NCI-H2171 treated with DMSO at 0.1 percent for 48 hours (cell line): ENCODE data around the gene SPP1.

ENCODE experiments used
- DNase-seq: peaks from one replicate; lab custom pipeline; 2025; lab: John Stamatoyannopoulos, UW

The SPP1 gene

GRCh38 chr4:87953826-87954225, 21.7 kb upstream of the SPP1 start:
- no peak for DNase-seq

DNA sequence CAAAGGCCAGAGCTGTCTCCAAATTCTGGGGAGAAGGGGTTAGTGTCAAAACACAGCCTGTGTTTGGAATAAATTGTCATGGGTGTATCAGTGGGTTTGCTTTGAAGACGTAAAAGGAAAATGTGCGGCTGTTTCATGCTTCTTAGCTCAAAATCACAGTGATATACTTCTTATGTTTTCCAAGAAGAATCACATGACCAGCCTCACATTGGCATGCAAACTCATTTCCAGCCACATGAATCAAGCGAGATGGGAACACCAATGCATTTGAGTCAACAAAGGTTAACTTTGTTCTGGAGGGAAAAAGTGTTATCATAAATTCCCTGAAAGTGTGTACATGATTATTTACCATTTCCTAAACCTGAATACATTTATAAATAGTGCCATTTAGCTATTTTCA, 19.0 kb upstream of the SPP1 start:
- DNase-seq: no peak

DNA sequence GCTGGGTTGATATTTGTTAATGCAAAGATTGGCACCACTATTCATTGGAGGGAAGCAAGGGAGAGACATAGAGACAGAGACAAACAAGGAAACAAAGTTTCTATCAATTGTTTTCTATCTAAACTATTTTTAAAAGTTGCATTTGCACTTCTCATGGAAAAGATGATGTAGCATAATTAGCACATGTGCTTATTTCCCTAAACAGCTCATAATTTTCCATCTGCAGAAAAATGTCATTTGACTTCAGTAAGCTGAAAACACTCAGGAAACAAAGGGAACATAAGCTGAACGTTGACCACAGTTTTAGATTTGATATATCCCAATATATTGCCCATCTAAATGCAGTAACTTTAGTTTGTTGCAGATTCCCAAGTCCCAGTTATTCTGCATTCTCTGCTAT, 18.5 kb upstream of the SPP1 start:
- DNase-seq: no peak

GRCh38 chr4:87961993-87962392, 13.5 kb upstream of the SPP1 start:
- DNase-seq: no peak

DNA sequence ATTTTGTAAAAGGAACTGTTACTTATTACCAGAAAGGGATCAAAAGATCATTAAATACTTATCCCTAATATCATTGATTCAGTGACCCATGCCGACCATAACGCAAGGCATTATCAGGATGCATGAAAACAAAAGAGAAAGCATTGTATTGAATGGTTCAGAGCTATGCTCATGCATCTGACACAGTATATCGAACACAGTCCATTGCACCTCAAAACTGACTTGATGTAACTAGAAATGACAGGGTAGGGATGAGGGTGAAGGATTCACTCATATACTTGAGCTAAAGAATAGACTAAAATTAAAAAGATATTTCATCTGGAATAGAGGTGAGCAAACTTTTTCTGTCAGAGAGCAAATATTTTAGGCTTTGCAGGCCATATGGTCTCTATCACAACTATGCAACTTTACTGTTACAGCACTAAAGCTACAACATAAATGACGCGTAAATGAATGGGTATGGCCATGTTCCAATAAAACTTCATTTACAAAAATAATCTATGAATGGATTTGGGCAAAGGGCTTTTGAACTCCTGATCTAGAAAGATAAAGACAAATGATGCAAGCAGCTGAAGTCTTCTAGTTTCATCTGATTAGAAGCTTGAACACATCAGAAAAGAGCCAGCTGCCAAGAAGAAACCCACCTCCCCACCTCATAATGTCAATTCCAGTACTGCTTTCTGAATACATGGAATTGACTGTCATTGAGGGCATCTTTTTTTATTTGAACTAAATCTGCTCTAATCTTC, 12.9 kb upstream of the SPP1 start:
- no peak for DNase-seq

GRCh38 chr4:87965501-87965975, 10.0 kb upstream of the SPP1 start:
- no peak for DNase-seq

DNA sequence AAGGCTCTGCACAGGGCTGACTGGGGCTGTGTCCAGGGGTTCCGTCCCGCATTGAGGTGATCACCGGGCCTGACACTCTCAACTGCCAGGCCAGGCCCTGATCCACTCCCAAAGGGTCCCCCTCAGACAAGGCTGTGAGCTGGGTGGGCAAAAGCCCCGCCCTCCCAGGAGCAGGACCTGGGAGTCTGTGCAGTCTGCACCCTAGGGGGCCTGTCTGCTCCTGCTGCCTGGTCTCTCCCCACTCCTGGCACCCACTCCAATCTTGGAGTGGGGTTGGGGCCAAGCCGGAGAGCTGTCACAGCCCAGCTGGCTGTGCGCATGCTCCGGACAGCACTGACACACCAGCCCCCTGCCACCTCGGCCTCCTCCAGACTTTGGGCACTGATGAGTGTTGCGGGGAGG, 9.4 kb upstream of the SPP1 start:
- DNase-seq: no peak

GRCh38 chr4:87967193-87967592, 8.3 kb upstream of the SPP1 start:
- DNase-seq: no peak

- no peak for DNase-seq
Observed at GRCh38 chr4:87970121-87970520, 5.4 kb upstream of the SPP1 start.

DNA sequence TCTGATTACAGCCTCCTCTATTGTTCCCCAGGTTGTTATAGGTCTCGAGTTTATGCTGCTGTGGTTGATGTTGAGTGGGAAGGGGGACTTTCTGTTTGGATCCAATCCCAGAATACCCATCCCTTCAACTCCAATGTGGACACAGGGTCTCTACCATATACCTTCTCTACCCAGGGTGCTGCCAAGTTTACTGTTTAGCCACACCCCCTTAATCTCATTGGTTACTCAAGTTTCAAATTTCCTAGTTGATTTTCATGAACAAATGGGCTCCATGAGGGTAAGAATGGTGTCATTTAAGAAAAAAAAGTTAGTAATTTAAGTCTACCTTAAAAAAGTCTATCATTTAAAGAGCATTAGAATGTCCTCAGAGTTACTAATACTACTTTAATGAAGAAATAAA, 3.6 kb upstream of the SPP1 start:
- DNase-seq: no peak

DNA sequence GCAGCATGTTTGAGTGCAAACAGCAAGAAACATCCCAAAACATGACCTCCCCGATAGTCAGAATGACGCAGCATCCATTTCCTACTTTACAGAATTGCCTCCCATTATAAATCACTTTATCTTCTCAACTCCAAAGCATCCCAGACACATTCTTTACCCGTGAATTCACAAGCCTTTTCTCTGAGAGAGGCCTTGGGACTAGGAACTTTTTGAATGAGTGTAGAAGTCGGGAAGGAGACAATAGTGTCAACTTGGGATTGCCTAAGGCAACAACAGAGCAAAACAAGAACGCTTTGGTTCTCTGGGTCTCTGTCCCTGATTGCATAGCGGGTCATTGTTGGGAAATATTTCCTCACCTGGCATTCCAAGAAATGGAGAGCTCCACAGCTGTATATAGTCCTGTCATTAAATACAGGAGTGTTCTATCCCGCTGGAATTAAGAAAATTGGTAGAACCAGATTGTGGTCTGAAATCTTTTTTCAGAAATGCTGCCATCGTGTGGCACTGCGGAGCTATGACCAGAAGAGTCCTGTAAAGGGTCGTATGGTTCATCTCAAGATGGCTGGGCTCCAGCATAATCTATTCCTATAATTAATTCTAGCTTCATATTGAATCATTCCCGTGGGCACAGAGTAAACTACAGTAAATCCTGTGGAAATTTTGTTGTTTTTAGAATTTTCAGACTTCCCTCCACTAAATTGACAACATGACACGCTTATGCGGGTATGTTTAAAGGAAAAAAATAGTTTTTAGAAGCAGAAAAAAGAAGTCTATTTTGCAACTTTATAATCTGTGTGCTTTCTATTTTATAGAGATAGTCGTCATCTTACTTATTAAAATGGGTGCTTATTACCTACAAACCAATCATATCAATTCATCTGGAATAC, 2.0 kb upstream of the SPP1 start:
- peak; percentile 66 for DNase-seq

- no peak for DNase-seq
Observed at GRCh38 chr4:87974856-87975462, 555 bp upstream of the SPP1 start.

DNA sequence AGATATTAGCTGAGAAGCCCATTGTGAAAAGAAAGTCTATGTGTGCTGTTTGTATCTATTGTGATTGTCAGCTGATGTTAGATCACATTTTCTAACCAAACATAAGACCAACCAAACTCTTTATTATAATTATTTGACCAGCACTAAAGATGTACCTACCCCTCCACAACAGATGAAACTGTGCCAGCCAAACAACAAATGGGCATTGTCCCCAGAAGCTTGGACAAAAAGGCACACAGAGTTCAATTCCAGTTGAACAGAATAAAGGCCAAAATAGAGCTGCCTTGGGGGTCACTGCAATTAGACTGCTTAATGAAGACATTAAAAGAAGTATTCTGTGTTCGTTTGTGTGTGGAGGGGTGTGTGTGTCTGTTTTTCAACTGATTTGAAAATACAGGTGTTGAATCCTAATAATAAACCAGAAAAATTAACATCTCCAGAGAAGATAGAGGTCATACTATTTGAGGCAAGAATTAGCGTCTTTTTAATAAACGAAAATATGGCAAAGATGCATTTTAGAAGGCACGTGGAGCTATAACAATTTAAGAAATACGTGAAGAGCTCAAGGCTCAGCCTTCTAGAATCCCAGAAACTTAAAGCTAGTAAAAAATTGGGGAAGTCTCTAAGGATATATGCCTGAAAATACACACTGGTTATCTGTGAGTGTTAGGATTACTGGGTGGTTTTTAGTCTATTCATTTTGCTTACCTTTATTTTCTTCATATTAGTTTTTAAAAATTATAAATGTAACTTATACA, 2.2 kb downstream of the SPP1 start:
- DNase-seq: no peak

DNA sequence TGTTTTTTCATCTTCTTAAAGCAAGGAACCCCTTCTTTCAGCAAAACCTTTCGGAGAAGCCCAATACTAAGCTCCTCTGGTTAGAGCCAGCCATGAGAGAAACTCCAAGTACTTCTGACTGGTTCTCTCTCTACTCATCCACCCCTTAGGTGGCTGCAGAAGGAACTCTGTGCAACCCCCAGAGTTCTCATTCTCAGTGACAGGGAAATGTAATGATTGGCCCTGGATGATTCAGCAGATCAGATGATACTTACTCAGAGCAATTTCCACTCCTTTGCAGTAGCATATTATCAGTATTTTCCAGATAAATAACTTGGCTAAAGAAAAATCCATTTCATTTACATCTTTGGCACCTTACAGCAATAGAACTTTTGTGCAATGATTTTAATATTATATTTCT, 3.2 kb downstream of the SPP1 start:
- no peak for DNase-seq

DNA sequence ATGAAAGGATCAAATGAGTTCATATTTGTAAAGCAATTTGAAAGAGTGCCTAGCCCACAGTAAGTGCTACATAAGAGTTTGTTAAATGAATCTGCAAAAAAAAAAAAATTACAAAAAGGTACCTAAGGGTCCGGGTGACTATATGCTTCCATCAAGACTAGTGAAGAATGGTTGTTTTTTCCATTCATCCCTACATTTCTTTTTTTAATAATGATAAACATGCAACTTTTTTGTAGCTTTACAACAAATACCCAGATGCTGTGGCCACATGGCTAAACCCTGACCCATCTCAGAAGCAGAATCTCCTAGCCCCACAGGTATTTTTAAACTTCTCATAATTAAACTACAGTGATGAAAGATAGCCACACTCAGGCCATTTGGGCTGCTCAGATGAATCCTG, 4.3 kb downstream of the SPP1 start:
- no peak for DNase-seq

DNA sequence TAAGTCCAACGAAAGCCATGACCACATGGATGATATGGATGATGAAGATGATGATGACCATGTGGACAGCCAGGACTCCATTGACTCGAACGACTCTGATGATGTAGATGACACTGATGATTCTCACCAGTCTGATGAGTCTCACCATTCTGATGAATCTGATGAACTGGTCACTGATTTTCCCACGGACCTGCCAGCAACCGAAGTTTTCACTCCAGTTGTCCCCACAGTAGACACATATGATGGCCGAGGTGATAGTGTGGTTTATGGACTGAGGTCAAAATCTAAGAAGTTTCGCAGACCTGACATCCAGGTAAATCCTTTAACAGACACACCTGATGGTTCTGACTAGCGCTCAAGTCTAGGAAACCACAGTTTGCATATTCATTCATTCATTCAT, 6.0 kb downstream of the SPP1 start:
- DNase-seq: no peak

DNA sequence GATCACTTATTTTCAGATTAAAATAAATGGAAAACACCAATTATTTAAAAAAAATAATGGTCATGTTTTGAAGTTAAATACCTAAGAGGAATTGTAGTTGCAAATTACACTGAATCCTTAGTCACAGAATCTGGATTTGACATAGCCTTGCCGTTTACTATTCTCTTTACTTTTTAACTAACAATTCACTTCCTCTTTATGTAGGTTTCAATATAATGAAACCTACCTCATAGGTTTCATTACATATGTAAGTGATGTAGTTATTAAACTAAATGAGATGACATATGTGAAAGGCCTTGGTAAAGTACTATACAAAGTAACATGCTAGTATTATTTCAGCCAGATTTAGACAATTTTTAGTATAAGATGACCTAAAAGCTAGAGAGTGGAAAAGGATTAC, 6.5 kb downstream of the SPP1 start:
- DNase-seq: no peak

DNA sequence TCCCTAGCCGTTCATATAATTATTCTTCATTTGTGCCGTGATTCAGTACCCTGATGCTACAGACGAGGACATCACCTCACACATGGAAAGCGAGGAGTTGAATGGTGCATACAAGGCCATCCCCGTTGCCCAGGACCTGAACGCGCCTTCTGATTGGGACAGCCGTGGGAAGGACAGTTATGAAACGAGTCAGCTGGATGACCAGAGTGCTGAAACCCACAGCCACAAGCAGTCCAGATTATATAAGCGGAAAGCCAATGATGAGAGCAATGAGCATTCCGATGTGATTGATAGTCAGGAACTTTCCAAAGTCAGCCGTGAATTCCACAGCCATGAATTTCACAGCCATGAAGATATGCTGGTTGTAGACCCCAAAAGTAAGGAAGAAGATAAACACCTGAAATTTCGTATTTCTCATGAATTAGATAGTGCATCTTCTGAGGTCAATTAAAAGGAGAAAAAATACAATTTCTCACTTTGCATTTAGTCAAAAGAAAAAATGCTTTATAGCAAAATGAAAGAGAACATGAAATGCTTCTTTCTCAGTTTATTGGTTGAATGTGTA, 7.0 kb downstream of the SPP1 start:
- DNase-seq: no peak

- DNase-seq: no peak
Observed at GRCh38 chr4:87983996-87984395, 8.5 kb downstream of the SPP1 start.

DNA sequence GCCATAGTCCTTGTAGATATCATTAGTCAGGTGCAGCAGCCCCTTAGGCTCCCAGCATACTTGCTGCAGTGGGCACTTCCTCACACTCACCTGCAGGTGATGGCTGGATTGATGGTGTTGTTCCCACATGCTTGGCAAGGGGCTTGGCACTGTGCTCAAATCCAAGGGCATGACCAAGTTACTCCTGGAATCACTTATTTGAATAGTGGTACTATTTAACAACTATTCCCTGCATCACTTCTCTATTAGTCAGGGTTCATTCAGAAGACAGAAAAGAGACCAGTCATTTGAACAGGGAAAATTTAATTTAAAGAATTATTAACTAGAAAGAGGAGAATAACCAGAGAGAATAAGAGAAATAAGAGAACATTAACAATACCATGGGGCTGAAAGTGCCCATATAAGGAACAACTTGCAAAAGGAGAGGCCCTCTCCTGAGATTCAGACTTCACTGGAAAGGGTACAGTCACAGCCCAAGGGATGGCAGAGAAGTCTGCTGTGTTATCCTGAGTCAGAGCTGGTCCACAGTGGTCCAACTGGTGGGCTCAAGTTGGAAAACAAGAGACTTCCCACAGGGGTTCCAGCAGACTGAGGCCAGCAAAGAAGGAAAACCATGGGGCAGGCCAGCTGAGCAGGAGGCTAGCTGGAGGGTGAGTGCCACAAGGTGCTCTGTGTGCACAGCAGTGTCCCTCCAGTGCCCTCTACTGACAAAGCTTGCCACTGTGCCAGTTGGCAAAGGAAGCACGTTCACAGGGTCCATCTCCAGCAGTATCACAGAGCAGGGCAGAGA, 9.8 kb downstream of the SPP1 start:
- peak; percentile 14 for DNase-seq

GRCh38 chr4:87985887-87986200, 10.3 kb downstream of the SPP1 start:
- DNase-seq: no peak
